ENCODE data around the gene MED13. TPM values are rescaled to one million over a fixed set of nuclear protein-coding genes. Genes with fewer than 3 reads are reported as not detected.

Gene MED13
- total RNA-seq, 4 donors from 2014 or later: 22.8 to 114 (median 86.3) TPM

DNA sequence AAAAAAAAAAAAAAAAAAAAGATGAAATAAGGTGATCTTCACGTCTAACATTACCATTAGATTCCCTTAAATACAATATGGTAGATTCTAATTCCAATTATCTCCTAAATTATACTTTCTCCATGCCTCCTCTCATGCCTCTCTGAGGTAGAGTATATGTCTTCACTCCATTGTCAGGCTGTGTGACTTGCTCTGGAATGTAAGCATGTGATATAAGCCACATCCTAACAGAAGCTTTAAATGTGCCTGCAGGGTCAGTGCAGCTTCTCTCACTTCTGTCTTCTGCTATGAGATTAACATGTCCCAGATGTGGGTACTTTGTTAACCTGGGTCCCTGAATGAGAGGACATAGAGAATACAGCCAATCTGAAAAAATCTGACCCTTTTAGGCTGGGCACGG is 32.6 kb downstream of the MED13 start:
- Histone ChIP-seq H3K4me1 (no peaks in the 10 kb centered on the region), H3K36me3 (no peaks in the 10 kb centered on the region), H3K4me3 (no peak overlapping the region), H3K9me3 (no peaks in the 10 kb centered on the region), H3K27me3 (no peaks in the 10 kb centered on the region), H3K27ac (no peak overlapping the region)
- TF ChIP-seq, protein P1, sequence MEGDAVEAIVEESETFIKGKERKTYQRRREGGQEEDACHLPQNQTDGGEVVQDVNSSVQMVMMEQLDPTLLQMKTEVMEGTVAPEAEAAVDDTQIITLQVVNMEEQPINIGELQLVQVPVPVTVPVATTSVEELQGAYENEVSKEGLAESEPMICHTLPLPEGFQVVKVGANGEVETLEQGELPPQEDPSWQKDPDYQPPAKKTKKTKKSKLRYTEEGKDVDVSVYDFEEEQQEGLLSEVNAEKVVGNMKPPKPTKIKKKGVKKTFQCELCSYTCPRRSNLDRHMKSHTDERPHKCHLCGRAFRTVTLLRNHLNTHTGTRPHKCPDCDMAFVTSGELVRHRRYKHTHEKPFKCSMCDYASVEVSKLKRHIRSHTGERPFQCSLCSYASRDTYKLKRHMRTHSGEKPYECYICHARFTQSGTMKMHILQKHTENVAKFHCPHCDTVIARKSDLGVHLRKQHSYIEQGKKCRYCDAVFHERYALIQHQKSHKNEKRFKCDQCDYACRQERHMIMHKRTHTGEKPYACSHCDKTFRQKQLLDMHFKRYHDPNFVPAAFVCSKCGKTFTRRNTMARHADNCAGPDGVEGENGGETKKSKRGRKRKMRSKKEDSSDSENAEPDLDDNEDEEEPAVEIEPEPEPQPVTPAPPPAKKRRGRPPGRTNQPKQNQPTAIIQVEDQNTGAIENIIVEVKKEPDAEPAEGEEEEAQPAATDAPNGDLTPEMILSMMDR (IDR thresholded peaks at IDR 0.05): no peak
- TF ChIP-seq POLR2A (IDR thresholded peaks at IDR 0.05): no peak
- intact Hi-C loops (cut with DNase I; ENCODE audit: low total_unique reads): no loop called here
- DNase-seq: no peak

DNA sequence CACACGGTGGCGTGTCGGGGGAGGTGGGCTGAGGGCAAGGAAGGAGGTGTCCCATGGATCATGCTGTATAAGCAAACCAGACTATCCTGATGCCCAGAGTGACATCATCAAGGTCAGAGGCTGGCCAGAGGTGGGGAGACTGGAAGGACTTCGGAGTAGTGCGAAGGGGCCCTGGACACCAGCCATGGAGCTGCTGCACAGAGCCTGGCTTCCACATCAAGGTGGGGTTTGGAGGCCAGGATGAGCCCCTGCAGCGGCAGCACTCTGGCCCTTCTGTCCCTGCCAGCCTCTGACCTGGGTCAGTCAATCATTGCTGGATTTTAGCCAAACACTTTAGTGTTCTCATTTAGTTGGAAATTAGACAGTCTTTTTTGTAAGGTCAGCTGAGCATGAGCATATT is 34.8 kb downstream of the MED13 start:
- H3K27me3 ChIP-seq: no peaks in the 10 kb centered on the region
- no peak overlapping the region for H3K4me3 ChIP-seq
- no peak for DNase-seq
- intact Hi-C loops (cut with DNase I; ENCODE audit: low total_unique reads): no loop called here
- TF ChIP-seq, protein P1 (IDR thresholded peaks at IDR 0.05): no peak
- no peak for TF ChIP-seq POLR2A (IDR thresholded peaks at IDR 0.05)
- H3K27ac ChIP-seq: no peak overlapping the region
- no peaks in the 10 kb centered on the region for H3K36me3 ChIP-seq
- H3K9me3 ChIP-seq: no peaks in the 10 kb centered on the region
- H3K4me1 ChIP-seq: no peaks in the 10 kb centered on the region

DNA sequence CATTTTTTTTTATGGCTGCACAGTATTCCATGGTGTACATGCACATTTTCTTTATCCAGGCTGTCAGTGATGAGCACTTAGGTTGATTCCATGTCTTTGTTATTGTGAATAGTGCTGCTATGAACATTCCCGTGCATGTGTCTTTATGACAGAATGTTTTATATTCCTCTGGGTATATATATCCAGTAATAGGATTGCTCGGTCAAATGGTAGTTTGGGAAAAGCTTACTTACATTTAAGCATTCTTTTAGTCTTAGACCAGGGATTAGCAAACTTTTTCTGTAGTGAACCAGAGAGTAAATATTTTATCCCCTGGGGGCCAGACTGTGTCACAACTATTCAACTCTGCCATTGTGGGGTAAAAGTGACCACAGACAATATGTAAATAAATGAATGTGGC is 40.2 kb downstream of the MED13 start:
- no peak overlapping the region for H3K4me3 ChIP-seq
- intact Hi-C loops (cut with DNase I; ENCODE audit: low total_unique reads): no loop called here
- DNase-seq: no peak
- TF ChIP-seq, protein P1 (IDR thresholded peaks at IDR 0.05): no peak
- no peak for TF ChIP-seq POLR2A (IDR thresholded peaks at IDR 0.05)
- H3K4me1 ChIP-seq: no peaks in the 10 kb centered on the region
- H3K27ac ChIP-seq: no peak overlapping the region
- H3K36me3 ChIP-seq: no peaks in the 10 kb centered on the region
- H3K27me3 ChIP-seq: no peaks in the 10 kb centered on the region
- H3K9me3 ChIP-seq: no peaks in the 10 kb centered on the region

DNA sequence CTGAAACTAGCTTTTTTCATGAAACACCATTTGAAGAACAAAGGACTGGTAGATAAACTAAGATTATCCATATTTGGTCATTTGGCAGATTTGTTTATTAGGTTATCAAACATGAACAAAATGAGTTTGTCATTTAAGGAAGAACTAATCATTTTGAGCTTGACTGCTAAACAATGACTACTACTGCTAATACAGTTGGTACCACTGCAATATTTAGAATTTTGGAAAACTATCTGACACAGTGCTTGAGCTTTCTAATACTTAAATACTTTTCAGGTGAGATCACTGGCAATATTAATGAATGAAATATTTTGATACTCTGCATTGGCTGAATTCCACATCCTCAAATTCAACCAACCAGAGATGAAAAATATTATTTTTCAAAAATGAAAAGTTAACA is 47.2 kb downstream of the MED13 start:
- TF ChIP-seq, protein P1 (IDR thresholded peaks at IDR 0.05): no peak
- TF ChIP-seq POLR2A (IDR thresholded peaks at IDR 0.05): no peak
- Histone ChIP-seq H3K4me1 (no peaks in the 10 kb centered on the region), H3K27me3 (no peaks in the 10 kb centered on the region), H3K36me3 (no peaks in the 10 kb centered on the region), H3K9me3 (no peaks in the 10 kb centered on the region), H3K4me3 (no peak overlapping the region), H3K27ac (no peak overlapping the region)
- intact Hi-C loops (cut with DNase I; ENCODE audit: low total_unique reads): no loop called here
- DNase-seq: no peak

DNA sequence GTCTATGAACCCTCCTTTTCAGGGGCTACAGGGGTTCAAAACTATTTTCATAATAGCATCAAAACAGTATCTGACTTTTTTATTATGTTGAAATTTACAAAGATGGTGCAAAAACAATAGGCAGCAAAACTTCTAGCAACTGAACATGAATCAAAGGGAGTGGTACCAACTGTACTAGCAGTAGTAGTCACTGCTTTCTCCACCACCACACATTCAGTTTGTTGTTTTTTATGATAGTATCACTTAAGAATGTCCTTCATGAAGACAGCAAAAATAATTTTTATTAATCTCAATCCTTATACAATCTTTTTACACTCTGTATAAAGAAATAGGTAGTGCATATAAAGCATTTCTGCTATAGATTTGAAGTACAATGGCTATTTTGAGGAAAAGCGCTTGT is 47.6 kb downstream of the MED13 start:
- Histone ChIP-seq H3K27me3 (no peaks in the 10 kb centered on the region), H3K27ac (no peak overlapping the region), H3K36me3 (no peaks in the 10 kb centered on the region), H3K4me3 (no peak overlapping the region), H3K9me3 (no peaks in the 10 kb centered on the region), H3K4me1 (no peaks in the 10 kb centered on the region)
- no peak for DNase-seq
- no peak for TF ChIP-seq POLR2A (IDR thresholded peaks at IDR 0.05)
- TF ChIP-seq, protein P1 (IDR thresholded peaks at IDR 0.05): no peak
- intact Hi-C loops (cut with DNase I; ENCODE audit: low total_unique reads): no loop called here

Measured in uterus (tissue), 4 donors.